Measurements from ENCODE around the gene TNFRSF14.
A peak's percentile ranks its signal among the peaks of the same experiment; 100 is the strongest.

The TNFRSF14 gene

DNA sequence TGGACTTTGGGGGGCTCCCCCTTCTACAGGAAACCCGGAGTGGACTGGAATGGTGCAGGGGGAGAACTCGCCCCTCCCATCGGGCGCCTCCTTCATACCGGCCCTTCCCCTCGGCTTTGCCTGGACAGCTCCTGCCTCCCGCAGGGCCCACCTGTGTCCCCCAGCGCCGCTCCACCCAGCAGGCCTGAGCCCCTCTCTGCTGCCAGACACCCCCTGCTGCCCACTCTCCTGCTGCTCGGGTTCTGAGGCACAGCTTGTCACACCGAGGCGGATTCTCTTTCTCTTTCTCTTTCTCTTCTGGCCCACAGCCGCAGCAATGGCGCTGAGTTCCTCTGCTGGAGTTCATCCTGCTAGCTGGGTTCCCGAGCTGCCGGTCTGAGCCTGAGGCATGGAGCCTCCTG is at the start of gene TNFRSF14:
TSS of gene TNFRSF14 (plus strand) at position 95 of the 401 bp plus-strand sequence. CDS start at position 389, 294 bp downstream.
- peaks cover 71 to 82% (median 77%) of the 10 kb centered on the region in 10 experiments for H3K4me1 ChIP-seq
- peaks cover 0 to 40% (median 0%) of the 10 kb centered on the region in 11 experiments; a peak in 6 of 22 replicates for H3K36me3 ChIP-seq
- peak within 1 kb of the TSS; percentile 80 to 95 (median 85) for H3K9ac ChIP-seq
- H3K4me2 ChIP-seq = peak within 1 kb of the TSS; percentile 94 to 100 (median 99)
- peak within 1 kb of the TSS; percentile 77 to 96 (median 91) for H3K27ac ChIP-seq
- TF ChIP-seq Cebpa-rat (IDR thresholded peaks at IDR 0.05) = no peak
- peak within 1 kb of the TSS; percentile 58 to 92 (median 68) for H3K4me3 ChIP-seq
- H4K20me1 ChIP-seq = peaks cover under 1 to 50% (median 21%) of the 10 kb centered on the region in 11 experiments; a peak in 17 of 22 replicates
- H3K9me3 ChIP-seq (replicated peaks in 1 of 11) = no peaks in the 10 kb centered on the region
- H3K27me3 ChIP-seq = no peaks in the 10 kb centered on the region

DNA sequence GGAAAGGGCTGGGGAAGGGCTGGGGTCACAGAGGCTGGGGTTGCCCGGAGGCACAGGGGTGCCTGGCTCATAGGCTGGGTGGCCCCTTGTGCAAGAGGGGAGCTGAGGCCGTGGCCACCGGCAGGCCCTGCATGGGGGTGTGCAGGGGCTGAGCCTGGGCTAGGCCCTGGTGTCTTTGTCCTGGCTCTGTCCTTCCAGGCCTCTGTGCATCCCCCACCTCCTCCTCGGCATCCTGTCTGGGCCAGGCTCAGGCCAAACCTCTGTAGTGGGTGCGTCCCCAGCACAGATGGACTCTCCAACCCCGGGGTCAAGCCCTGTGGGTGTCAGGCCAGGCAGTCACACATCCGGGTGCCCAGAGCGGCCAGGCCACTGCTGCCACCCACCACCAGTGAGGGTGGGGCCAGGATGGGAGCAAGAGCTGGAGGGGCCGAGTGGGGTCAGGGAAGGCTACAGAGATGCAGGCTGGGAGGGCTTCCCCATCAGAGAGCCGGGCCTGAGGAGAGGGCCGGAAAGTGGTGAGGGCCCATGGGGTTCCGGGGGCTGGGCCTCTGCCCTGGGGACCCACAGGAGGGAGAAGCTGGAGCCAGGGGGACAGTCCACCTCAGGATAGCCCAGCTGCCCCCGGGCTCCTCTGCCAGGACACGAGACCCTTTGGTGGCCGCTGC is 49.1 kb upstream of the TNFRSF14 start:
- H3K9ac ChIP-seq = peak overlapping the region in 4 of 11 experiments; percentile 16 to 44 (median 26); a peak in 4 of 22 replicates

DNA sequence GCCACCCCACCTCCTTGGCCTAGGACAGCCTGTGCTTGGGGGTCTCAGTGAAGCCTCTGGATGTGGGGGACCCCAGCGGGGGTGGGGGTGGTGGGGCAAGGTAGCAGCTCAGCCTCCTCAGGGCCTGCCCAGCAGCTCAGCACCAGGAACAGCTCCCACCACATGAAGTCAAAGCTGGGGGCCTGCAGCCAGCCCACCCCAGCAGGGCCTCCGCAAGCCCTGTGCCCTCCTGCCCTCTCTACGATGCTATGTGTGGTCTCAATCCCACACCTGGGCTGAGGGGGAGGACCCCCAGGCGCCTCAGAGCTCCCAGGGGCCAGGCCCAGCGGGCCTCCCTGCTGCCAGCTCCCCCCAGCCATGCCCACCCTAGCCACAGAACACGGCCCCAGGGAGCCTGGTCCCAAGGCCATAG is 48.4 kb upstream of the TNFRSF14 start:
- Histone ChIP-seq H3K4me3 (no peak overlapping the region), H3K9me3 (replicated peaks in 1 of 11) (no peaks in the 10 kb centered on the region), H3K36me3 (peaks cover 49 to 60% (median 57%) of the 10 kb centered on the region in 11 experiments), H3K9ac (no peak overlapping the region), H4K20me1 (peaks cover 21 to 100% (median 81%) of the 10 kb centered on the region in 11 experiments; a peak in 21 of 22 replicates), H3K4me2 (no peak overlapping the region), H3K27me3 (no peaks in the 10 kb centered on the region), H3K27ac (no peak overlapping the region), H3K4me1 (peaks cover 10 to 31% (median 18%) of the 10 kb centered on the region in 10 experiments; a peak in 18 of 20 replicates)
- no peak for TF ChIP-seq Cebpa-rat (IDR thresholded peaks at IDR 0.05)

More for the DNA sequence above, 49.1 kb upstream of the TNFRSF14 start:
- H3K9me3 ChIP-seq (replicated peaks in 1 of 11) = no peaks in the 10 kb centered on the region
- no peaks in the 10 kb centered on the region for H3K27me3 ChIP-seq
- H3K4me3 ChIP-seq = no peak overlapping the region
- H3K4me2 ChIP-seq = peak overlapping the region in 6 of 11 experiments; percentile 1 to 59 (median 42); a peak in 8 of 22 replicates
- peaks cover 10 to 38% (median 22%) of the 10 kb centered on the region in 10 experiments; a peak in 19 of 20 replicates for H3K4me1 ChIP-seq
- peaks cover 41 to 53% (median 50%) of the 10 kb centered on the region in 11 experiments for H3K36me3 ChIP-seq
- H3K27ac ChIP-seq = no peak overlapping the region
- TF ChIP-seq Cebpa-rat (IDR thresholded peaks at IDR 0.05) = no peak
- H4K20me1 ChIP-seq = peaks cover 21 to 100% (median 77%) of the 10 kb centered on the region in 11 experiments; a peak in 21 of 22 replicates

DNA sequence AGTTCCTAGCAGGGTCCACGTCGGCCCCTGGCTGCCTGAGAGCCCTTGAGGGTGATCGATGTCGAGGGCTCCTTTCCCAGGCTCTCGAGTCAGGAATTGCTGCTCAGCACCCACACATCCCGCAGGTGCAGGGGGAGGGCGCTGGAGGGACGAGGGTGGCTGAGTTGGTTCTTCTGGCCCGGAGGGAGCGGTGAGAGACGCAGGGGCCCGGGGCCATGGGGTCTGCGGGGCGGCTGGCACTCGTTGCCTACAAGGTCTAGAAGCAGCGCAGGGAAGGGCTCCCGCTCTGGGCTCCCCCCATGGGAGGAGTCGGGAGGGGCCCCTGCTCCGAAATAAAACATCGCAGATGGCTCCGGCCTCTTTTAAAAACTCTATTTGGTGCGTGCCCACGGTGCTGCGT is 48.0 kb upstream of the TNFRSF14 start:
- Histone ChIP-seq H3K4me3 (no peak overlapping the region), H3K4me1 (peaks cover 10 to 31% (median 18%) of the 10 kb centered on the region in 10 experiments; a peak in 18 of 20 replicates)
- no peak for TF ChIP-seq Cebpa-rat (IDR thresholded peaks at IDR 0.05)

DNA sequence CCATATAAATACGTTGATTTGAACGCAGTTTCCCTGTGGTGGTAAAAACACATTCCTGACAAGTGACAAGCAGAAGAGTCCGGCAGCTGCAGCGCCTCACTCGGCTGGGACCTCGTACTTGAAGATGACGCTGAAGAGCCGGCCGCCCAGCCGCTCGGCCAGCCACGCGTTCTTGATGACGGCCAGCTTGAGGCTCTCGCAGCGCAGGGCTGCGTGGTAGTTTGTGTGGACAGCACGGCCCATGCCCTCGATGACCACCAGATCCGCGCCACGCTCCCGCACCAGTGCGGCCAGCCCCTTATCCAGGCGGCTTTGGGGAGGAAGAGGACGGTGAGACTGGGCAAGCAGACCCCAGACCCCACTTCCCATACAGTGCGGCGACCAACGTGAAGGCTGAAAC is 47.4 kb upstream of the TNFRSF14 start:
- H3K4me3 ChIP-seq = no peak overlapping the region
- H3K4me2 ChIP-seq = no peak overlapping the region
- no peak overlapping the region for H3K9ac ChIP-seq
- peaks cover 59 to 70% (median 67%) of the 10 kb centered on the region in 11 experiments for H3K36me3 ChIP-seq
- TF ChIP-seq Cebpa-rat (IDR thresholded peaks at IDR 0.05) = no peak
- H4K20me1 ChIP-seq = peaks cover 24 to 100% (median 91%) of the 10 kb centered on the region in 11 experiments; a peak in 21 of 22 replicates
- H3K4me1 ChIP-seq = peaks cover 10 to 31% (median 18%) of the 10 kb centered on the region in 10 experiments; a peak in 18 of 20 replicates
- H3K9me3 ChIP-seq (replicated peaks in 1 of 11) = no peaks in the 10 kb centered on the region
- H3K27me3 ChIP-seq = no peaks in the 10 kb centered on the region
- H3K27ac ChIP-seq = no peak overlapping the region

More for the DNA sequence above, 48.0 kb upstream of the TNFRSF14 start:
- H4K20me1 ChIP-seq = peaks cover 21 to 100% (median 85%) of the 10 kb centered on the region in 11 experiments; a peak in 21 of 22 replicates
- peaks cover 53 to 65% (median 62%) of the 10 kb centered on the region in 11 experiments for H3K36me3 ChIP-seq
- no peaks in the 10 kb centered on the region for H3K27me3 ChIP-seq
- H3K9ac ChIP-seq = no peak overlapping the region
- H3K9me3 ChIP-seq (replicated peaks in 1 of 11) = no peaks in the 10 kb centered on the region
- H3K4me2 ChIP-seq = no peak overlapping the region
- no peak overlapping the region for H3K27ac ChIP-seq

DNA sequence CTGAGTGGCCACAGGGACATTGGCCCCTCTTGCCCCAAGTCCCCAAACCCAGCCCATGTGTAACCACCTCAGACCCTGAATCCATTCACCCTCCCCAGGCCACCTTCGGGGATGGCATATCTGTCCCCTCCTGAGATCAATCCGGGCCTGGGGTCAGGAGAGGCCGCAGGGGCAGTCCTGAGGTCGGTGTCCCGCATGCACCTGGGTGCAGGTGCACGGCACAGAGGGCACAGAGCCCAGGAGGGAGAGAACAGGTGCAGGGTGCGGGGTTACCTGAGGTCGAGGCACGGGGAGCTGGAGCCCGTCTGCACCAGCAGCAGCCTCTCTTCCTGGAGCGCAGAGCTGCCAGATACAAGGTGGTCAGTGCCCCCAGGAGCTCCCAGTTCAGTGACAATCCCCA is 46.6 kb upstream of the TNFRSF14 start:
- no peak overlapping the region for H3K9ac ChIP-seq
- H3K9me3 ChIP-seq (replicated peaks in 1 of 11) = no peaks in the 10 kb centered on the region
- no peak overlapping the region for H3K27ac ChIP-seq
- H3K4me3 ChIP-seq = no peak overlapping the region
- H4K20me1 ChIP-seq = peaks cover 27 to 97% (median 88%) of the 10 kb centered on the region in 11 experiments; a peak in 21 of 22 replicates
- no peaks in the 10 kb centered on the region for H3K27me3 ChIP-seq
- peaks cover 64 to 76% (median 73%) of the 10 kb centered on the region in 11 experiments for H3K36me3 ChIP-seq
- peaks cover 10 to 25% (median 16%) of the 10 kb centered on the region in 10 experiments; a peak in 18 of 20 replicates for H3K4me1 ChIP-seq
- H3K4me2 ChIP-seq = no peak overlapping the region
- no peak for TF ChIP-seq Cebpa-rat (IDR thresholded peaks at IDR 0.05)

DNA sequence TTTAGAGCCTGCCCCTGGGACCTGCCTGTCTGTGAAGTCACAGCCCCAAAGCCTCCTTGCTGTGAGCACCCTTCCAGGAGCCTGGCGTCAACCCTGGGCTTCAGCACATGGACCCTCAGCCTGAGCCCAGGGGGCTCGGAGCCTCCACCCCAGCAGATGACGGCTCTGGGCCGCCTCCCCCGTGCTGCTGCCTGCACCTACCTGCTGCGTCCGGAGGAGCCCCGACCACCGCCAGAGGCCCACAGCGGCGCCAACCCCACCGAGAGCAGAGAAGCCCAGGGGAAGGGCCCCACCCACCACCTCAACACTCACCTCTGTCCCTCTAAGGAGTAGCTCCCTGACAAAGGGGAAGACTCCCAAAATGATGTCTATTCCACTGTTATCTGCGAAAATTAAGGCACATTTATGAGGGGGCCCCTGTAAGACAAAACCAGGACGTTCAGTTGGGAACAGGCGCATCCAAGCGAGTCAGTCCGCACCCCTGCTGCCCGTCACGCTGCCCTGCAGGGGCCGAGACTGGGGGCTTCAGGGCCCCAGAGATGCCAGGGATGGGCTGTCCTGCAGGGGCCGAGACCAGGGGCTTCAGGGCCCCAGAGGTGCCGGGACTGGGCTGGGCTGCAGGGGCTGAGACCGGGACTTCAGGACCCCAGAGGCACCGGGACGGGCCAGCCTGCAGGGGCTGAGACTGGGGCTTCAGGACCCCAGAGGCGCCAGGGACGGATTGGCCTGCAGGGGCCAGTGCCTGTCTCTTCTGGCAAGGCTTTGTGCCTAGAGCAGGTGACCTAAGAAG is 45.6 kb upstream of the TNFRSF14 start:
- peaks cover 27 to 96% (median 87%) of the 10 kb centered on the region in 11 experiments; a peak in 21 of 22 replicates for H4K20me1 ChIP-seq

DNA sequence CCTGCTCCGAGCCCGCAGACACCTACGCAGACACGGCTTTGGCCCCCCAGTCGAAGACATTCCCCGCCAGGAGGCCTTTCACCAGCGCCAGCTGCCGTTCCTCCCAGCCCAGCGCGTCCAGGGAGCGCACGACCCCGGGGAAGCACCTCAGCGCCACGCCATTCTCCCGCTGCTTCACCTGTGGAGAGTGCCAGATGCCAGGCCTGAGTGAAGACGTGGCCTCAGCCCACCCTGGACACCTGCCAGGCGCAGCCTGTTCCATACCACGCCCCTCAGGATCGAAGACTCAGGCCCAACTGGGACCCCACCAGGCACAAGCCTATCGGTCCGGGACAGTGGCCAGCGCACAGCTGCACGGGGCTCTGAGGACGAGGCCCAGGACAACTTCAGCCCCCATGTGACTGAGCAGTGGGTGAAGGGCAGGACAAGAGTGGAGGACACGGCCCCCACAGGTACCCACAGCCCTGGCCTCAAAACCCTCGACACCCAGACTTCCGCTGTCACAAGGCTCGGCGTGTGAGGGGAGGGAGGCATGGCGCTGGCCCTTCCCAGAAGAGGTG is 43.2 kb upstream of the TNFRSF14 start:
- no peak overlapping the region for H3K4me3 ChIP-seq
- no peak overlapping the region for H3K27ac ChIP-seq
- H3K27me3 ChIP-seq = no peaks in the 10 kb centered on the region
- H3K4me2 ChIP-seq = no peak overlapping the region
- peaks cover 96 to 98% (median 97%) of the 10 kb centered on the region in 11 experiments for H3K36me3 ChIP-seq
- no peak overlapping the region for H3K9ac ChIP-seq
- H4K20me1 ChIP-seq = peaks cover 28 to 96% (median 87%) of the 10 kb centered on the region in 11 experiments; a peak in 21 of 22 replicates
- no peaks in the 10 kb centered on the region for H3K9me3 ChIP-seq (replicated peaks in 1 of 11)
- peaks cover 0 to 20% (median 13%) of the 10 kb centered on the region in 10 experiments; a peak in 16 of 20 replicates for H3K4me1 ChIP-seq
- no peak for TF ChIP-seq Cebpa-rat (IDR thresholded peaks at IDR 0.05)

More for the DNA sequence above, 45.6 kb upstream of the TNFRSF14 start:
- Histone ChIP-seq H3K4me1 (peaks cover 8 to 19% (median 15%) of the 10 kb centered on the region in 10 experiments; a peak in 18 of 20 replicates), H3K4me2 (no peak overlapping the region), H3K9me3 (replicated peaks in 1 of 11) (no peaks in the 10 kb centered on the region), H3K36me3 (peaks cover 73 to 86% (median 83%) of the 10 kb centered on the region in 11 experiments), H3K4me3 (no peak overlapping the region), H3K9ac (no peak overlapping the region), H3K27ac (no peak overlapping the region), H3K27me3 (no peaks in the 10 kb centered on the region)
- no peak for TF ChIP-seq Cebpa-rat (IDR thresholded peaks at IDR 0.05)
